ENCODE data around the gene INS. TPM values are rescaled to one million over a fixed set of nuclear protein-coding genes. Genes with fewer than 3 reads are reported as not detected.
A peak's percentile ranks its signal among the peaks of the same experiment; 100 is the strongest.

INS gene
- total and polyA plus RNA-seq, 2 of the 13 experiments (the other 11 are each of a cell fraction or from before 2014, with no cell fraction given): not detected

DNA sequence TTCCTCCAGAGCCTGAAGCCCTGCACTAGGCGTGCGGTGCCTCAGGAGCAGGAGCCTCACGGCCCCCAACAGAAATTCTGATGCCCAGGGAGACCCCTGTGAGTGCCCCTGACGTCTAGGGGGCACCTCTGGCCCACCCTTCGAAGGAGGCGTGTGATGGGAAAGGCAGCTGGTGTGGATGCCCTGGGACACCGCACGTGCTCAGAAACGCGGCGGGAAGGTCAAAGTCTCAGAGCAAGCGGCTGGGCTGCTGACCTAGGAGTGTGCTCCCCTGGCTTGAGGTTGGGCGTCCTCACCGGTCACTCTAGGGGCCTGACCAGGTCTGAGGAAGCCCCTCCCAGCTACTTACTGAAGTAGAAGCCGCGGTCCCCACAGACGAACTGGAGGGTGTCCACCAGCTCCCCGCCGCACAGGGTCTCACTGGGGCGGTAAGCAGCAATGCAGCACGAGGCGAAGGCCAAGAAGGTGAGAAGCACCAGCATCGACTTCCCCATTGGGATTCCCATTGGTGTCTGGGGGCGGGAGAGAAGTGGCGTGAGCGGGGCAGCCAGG lies 25.9 kb downstream of the INS start (continued):
- TF ChIP-seq JUNB (CRISPR knock-in tag; IDR thresholded peaks at IDR 0.05; ENCODE audit: borderline replicate concordance) (0 out of 2 replicates have a peak, but pooled peaks have one; percentile 55), PAF1 (CRISPR knock-in tag; IDR thresholded peaks at IDR 0.05) (peak; percentile 84), MED1 (CRISPR knock-in tag; IDR thresholded peaks at IDR 0.05) (peak; percentile 59), HNRNPL (IDR thresholded peaks at IDR 0.05; ENCODE audit: low read depth, low read length) (peak; percentile 51; the same call in 1 of the 2 replicates), NR2C2 (CRISPR knock-in tag; IDR thresholded peaks at IDR 0.05; ENCODE audit: borderline replicate concordance) (peak; percentile 29; the same call in 1 of the 2 replicates), TMF1 (CRISPR knock-in tag; IDR thresholded peaks at IDR 0.05; ENCODE audit: low read depth) (no peak), MTA1 (CRISPR knock-in tag; IDR thresholded peaks at IDR 0.05; ENCODE audit: borderline replicate concordance) (peak; percentile 15; the same call in 1 of the 2 replicates), AGO2 (optimal IDR thresholded peaks at IDR 0.05; ENCODE audit: low read depth, low read length) (peak; percentile 91), PHF20 (CRISPR knock-in tag; IDR thresholded peaks at IDR 0.05) (no peak), ZFYVE20 (CRISPR knock-in tag; IDR thresholded peaks at IDR 0.05; ENCODE audit: borderline replicate concordance, low read depth) (no peak), ISL2 (CRISPR knock-in tag; IDR thresholded peaks at IDR 0.05) (0 out of 2 replicates have a peak, but pooled peaks have one; percentile 6), MAFK (conservative IDR thresholded peaks at IDR 0.05 in 1 of 2, IDR thresholded peaks at IDR 0.05 in 1 of 2; ENCODE audit: low read length in 2 of 2) (no peak), ZNF33A (CRISPR knock-in tag; IDR thresholded peaks at IDR 0.05; ENCODE audit: borderline replicate concordance) (0 out of 2 replicates have a peak, but pooled peaks have one; percentile 81), ZSCAN12 (CRISPR knock-in tag; IDR thresholded peaks at IDR 0.05) (0 out of 2 replicates have a peak, but pooled peaks have one; percentile 18), PITX1 (CRISPR knock-in tag; IDR thresholded peaks at IDR 0.05) (peak; percentile 4; the same call in 1 of the 2 replicates), YEATS2 (CRISPR knock-in tag; IDR thresholded peaks at IDR 0.05; ENCODE audit: borderline replicate concordance) (0 out of 2 replicates have a peak, but pooled peaks have one; percentile 9), CREB1 (IDR thresholded peaks at IDR 0.05) (no peak), CREB1 (CRISPR knock-in tag; IDR thresholded peaks at IDR 0.05) (no peak), ZNF850 (CRISPR knock-in tag; conservative IDR thresholded peaks at IDR 0.05) (peak; percentile 46; the same call in 1 of the 2 replicates), ZNF235 (CRISPR knock-in tag; IDR thresholded peaks at IDR 0.05; ENCODE audit: borderline replicate concordance) (0 out of 2 replicates have a peak, but pooled peaks have one; percentile 3)
- TF ChIP-seq, protein P1, sequence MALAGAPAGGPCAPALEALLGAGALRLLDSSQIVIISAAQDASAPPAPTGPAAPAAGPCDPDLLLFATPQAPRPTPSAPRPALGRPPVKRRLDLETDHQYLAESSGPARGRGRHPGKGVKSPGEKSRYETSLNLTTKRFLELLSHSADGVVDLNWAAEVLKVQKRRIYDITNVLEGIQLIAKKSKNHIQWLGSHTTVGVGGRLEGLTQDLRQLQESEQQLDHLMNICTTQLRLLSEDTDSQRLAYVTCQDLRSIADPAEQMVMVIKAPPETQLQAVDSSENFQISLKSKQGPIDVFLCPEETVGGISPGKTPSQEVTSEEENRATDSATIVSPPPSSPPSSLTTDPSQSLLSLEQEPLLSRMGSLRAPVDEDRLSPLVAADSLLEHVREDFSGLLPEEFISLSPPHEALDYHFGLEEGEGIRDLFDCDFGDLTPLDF (CRISPR knock-in tag; IDR thresholded peaks at IDR 0.05): no peak
- TF ChIP-seq, protein P2, sequence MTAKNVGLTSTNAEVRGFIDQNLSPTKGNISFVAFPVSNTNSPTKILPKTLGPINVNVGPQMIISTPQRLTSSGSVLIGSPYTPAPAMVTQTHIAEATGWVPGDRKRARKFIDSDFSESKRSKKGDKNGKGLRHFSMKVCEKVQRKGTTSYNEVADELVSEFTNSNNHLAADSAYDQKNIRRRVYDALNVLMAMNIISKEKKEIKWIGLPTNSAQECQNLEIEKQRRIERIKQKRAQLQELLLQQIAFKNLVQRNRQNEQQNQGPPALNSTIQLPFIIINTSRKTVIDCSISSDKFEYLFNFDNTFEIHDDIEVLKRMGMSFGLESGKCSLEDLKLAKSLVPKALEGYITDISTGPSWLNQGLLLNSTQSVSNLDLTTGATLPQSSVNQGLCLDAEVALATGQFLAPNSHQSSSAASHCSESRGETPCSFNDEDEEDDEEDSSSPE (CRISPR knock-in tag; IDR thresholded peaks at IDR 0.05): no peak
- TF ChIP-seq, protein P3, sequence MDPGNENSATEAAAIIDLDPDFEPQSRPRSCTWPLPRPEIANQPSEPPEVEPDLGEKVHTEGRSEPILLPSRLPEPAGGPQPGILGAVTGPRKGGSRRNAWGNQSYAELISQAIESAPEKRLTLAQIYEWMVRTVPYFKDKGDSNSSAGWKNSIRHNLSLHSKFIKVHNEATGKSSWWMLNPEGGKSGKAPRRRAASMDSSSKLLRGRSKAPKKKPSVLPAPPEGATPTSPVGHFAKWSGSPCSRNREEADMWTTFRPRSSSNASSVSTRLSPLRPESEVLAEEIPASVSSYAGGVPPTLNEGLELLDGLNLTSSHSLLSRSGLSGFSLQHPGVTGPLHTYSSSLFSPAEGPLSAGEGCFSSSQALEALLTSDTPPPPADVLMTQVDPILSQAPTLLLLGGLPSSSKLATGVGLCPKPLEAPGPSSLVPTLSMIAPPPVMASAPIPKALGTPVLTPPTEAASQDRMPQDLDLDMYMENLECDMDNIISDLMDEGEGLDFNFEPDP (CRISPR knock-in tag; conservative IDR thresholded peaks at IDR 0.05): no peak

Data from HepG2 (cell line).